ENCODE results near the gene DAB1. TPM values are rescaled to one million over a fixed set of nuclear protein-coding genes. Genes with fewer than 3 reads are reported as not detected.
A peak's percentile ranks its signal among the peaks of the same experiment; 100 is the strongest.

Gene DAB1
- total RNA-seq (2021; fragmentation: NEBNext Ultra II Directional; extraction: Animal tissue kit (Norgen Biotek cat#: 25700)) (9.9 and 11.8 TPM in 2 replicates), polyA plus RNA-seq (2011; rRNA removed) (4.4 and 5.8 TPM in 2 replicates), polyA minus RNA-seq (2011; rRNA and poly(A)+ RNA removed) (6.2 and 6.4 TPM in 2 replicates)
- 3.8 TPM for polyA plus RNA-seq (2011; cell fraction: cytosol; rRNA removed)
- 8.2 TPM for polyA plus RNA-seq (2011; cell fraction: nucleus; rRNA removed)
- polyA plus RNA-seq (2012, experiment 1 of 2): 3.9 to 5.7 TPM (median 4.8 TPM) in 4 replicates
- 2.2 TPM for polyA plus RNA-seq (2012, experiment 2 of 2)
- 8.7 TPM for polyA plus RNA-seq (2013, experiment 1 of 2)
- polyA plus RNA-seq (2013, experiment 2 of 2): 9.0 TPM
- polyA minus RNA-seq (2011; cell fraction: cytosol; rRNA and poly(A)+ RNA removed): 5.0 TPM
- polyA minus RNA-seq (2011; cell fraction: nucleus; rRNA and poly(A)+ RNA removed): 24.9 TPM
- long read RNA-seq, experiment 1, partial matches to known transcripts: 1 of 8 reads
- long read RNA-seq, experiment 1, other reads (novel, unspliced or antisense): 7 of 8 reads
- long read RNA-seq, experiment 2, partial matches to known transcripts: 0 of 2 reads
- long read RNA-seq, experiment 2, other reads (novel, unspliced or antisense): 2 of 2 reads

GRCh38 chr1:57423656-57424211 is at the start of gene DAB1:
TSS of gene DAB1 (minus strand) at chr1:57424060. CDS start at chr1:57291030, 133,030 bp downstream.
- Histone ChIP-seq H4K8ac (ENCODE audit: extremely low read depth, insufficient read depth, low read length) (no peak within 1 kb of the TSS; the same call in 1 of the 2 replicates), H3K9me3 (ENCODE audit: insufficient read depth in 2 of 2, low read depth in 1 of 2, low read length in 1 of 2) (no peaks in the 10 kb centered on the region), H3K18ac (ENCODE audit: extremely low read depth, low read length) (peak within 1 kb of the TSS; percentile 89), H3K4me2 (ENCODE audit: insufficient read depth in 1 of 2, low read depth in 2 of 2, low read length in 2 of 2) (peak within 1 kb of the TSS; percentile 78 to 100), H4K5ac (ENCODE audit: insufficient read length, low read depth, low read length) (no peak within 1 kb of the TSS), H3K56ac (replicated peaks; ENCODE audit: insufficient read length, low read depth, low read length) (peak within 1 kb of the TSS; percentile 46), H2AK5ac (ENCODE audit: low read depth, low read length) (no peak within 1 kb of the TSS), H2BK20ac (ENCODE audit: low read length) (0 out of 2 replicates have a peak within 1 kb of the TSS, but pooled peaks have one; percentile 13), H3K4me3 (ENCODE audit: extremely low read depth in 1 of 4, insufficient read depth in 2 of 4, low read depth in 3 of 4, low read length in 4 of 4) (peak within 1 kb of the TSS; percentile 51 to 81 (median 78)), H3K9ac (replicated peaks in 1 of 4; ENCODE audit: extremely low read depth in 1 of 4, low read depth in 3 of 4, low read length in 3 of 4) (peak within 1 kb of the TSS in 2 of 4 experiments; percentile 32 to 36; a peak in 4 of 7 replicates), H4K91ac (replicated peaks; ENCODE audit: insufficient read length, low read length) (peak within 1 kb of the TSS; percentile 83), H2BK5ac (ENCODE audit: low read depth, low read length) (peak within 1 kb of the TSS; percentile 57; the same call in 1 of the 2 replicates), H3K23me2 (ENCODE audit: low read depth, low read length) (peaks cover 19% of the 10 kb centered on the region), H3K79me2 (ENCODE audit: control insufficient read depth in 1 of 2, insufficient read depth in 2 of 2, low read length in 2 of 2) (0 out of 4 replicates have a peak, but pooled peaks cover 0 to 3% of the 10 kb centered on the region in 2 experiments), H3K14ac (ENCODE audit: insufficient read length) (no peak within 1 kb of the TSS), H2BK15ac (ENCODE audit: low read length) (peak within 1 kb of the TSS; percentile 50; the same call in 1 of the 2 replicates), H3K27me3 (replicated peaks in 1 of 4; ENCODE audit: control insufficient read depth in 3 of 4, extremely low read depth in 1 of 4, insufficient read depth in 3 of 4, low read length in 3 of 4) (peaks cover 0 to 11% (median 1%) of the 10 kb centered on the region in 4 experiments; a peak in 3 of 7 replicates), H3K36me3 (ENCODE audit: control insufficient read depth in 2 of 4, insufficient read depth in 4 of 4, low read length in 3 of 4) (no peaks in the 10 kb centered on the region), H2BK12ac (ENCODE audit: low read depth, low read length) (peak within 1 kb of the TSS; percentile 82), H3K79me1 (ENCODE audit: low read depth, low read length) (no peaks in the 10 kb centered on the region), H3K23ac (ENCODE audit: insufficient read length) (no peak within 1 kb of the TSS), H3K27ac (ENCODE audit: low read depth, low read length) (no peak within 1 kb of the TSS), H2BK120ac (replicated peaks; ENCODE audit: low read depth, low read length) (no peak within 1 kb of the TSS), H3K4ac (replicated peaks; ENCODE audit: insufficient read length, low read depth, low read length) (no peak within 1 kb of the TSS), H3K4me1 (replicated peaks in 1 of 4; ENCODE audit: control insufficient read depth in 3 of 4, insufficient read depth in 4 of 4, low read length in 3 of 4) (peaks cover 0 to 15% (median 1%) of the 10 kb centered on the region in 4 experiments; a peak in 5 of 7 replicates), H4K20me1 (replicated peaks in 1 of 2; ENCODE audit: control insufficient read depth in 1 of 2, insufficient read depth in 2 of 2, low read length in 2 of 2) (no peaks in the 10 kb centered on the region), H2AFZ (ENCODE audit: low read length) (peak within 1 kb of the TSS; percentile 78; the same call in 1 of the 2 replicates)
- ChIA-PET CTCF (ENCODE audit: partially characterized antibody) (interaction anchor here (0.6 to 1.5 kb wide), 13 partner anchors 12 to 338 kb away, joined by 3 to 8 read pairs (median 3); no protein-coding TSS in a partner anchor), POLR2A (ENCODE audit: partially characterized antibody) (interaction anchor here (0.7 to 1.1 kb wide), 2 partner anchors 22 to 403 kb away, joined by 3 to 6 read pairs; no protein-coding TSS in a partner anchor)
- WGBS, 2 experiments (ENCODE audit: extremely low coverage in 1 of 2, insufficient coverage in 1 of 2, insufficient read length in 1 of 2, insufficient replicate concordance in 2 of 2, low coverage in 1 of 2, low lambda C conversion rate in 2 of 2, missing lambda C conversion rate in 1 of 2): 4% methylated on average over 19 of the region's 64 CpGs; no CpG with 5 or more reads in 1 of the 2 experiments
- FAIRE-seq (no peak), DNase-seq (ENCODE audit: low read depth in 1 of 2, low spot score in 2 of 2) (peak in 1 of 2 experiments; percentile 54)
- no peak for TF ChIP-seq RAD21 (IDR thresholded peaks at IDR 0.05 in 1 of 2, conservative IDR thresholded peaks at IDR 0.05 in 1 of 2; ENCODE audit: low read depth in 2 of 2, low read length in 2 of 2)
- no peak for TF ChIP-seq BACH1 (IDR thresholded peaks at IDR 0.05; ENCODE audit: low read length)
- no peak for TF ChIP-seq SP4 (IDR thresholded peaks at IDR 0.05; ENCODE audit: low read length)
- no peak for TF ChIP-seq MAX (IDR thresholded peaks at IDR 0.05)
- TF ChIP-seq JUND (IDR thresholded peaks at IDR 0.05; ENCODE audit: low read length): no peak
- TF ChIP-seq KDM4A (IDR thresholded peaks at IDR 0.05; ENCODE audit: low read depth, low read length, severe bottlenecking): peak; percentile 57
- no peak for TF ChIP-seq SP2 (IDR thresholded peaks at IDR 0.05; ENCODE audit: low read length)
- no peak for TF ChIP-seq CHD2 (IDR thresholded peaks at IDR 0.05; ENCODE audit: low read length)
- TF ChIP-seq TBP (IDR thresholded peaks at IDR 0.05; ENCODE audit: low read depth, low read length): no peak

Data from H1 (cell line).